GM19043 (cell line): ENCODE measurements around the gene JKAMP.

Source experiments
- ATAC-seq: cut with Tn5 transposase; IDR thresholded peaks from one replicate; pipeline ENCODE4 v1.9.1; 2021; ENCODE audit warnings: low read depth; ENCODE audit not compliant: unreplicated experiment

Gene JKAMP

GRCh38 chr14:59534361-59534987 is 50.2 kb downstream of the JKAMP start:
- no peak for ATAC-seq

- ATAC-seq = no peak
Observed at GRCh38 chr14:59537476-59537875, 53.2 kb downstream of the JKAMP start.

GRCh38 chr14:59538936-59539335 is 54.6 kb downstream of the JKAMP start:
- no peak for ATAC-seq

GRCh38 chr14:59540852-59541251 is 56.5 kb downstream of the JKAMP start:
- ATAC-seq = no peak

GRCh38 chr14:59541731-59542130 is 57.4 kb downstream of the JKAMP start:
- ATAC-seq = no peak

- no peak for ATAC-seq
Observed at GRCh38 chr14:59543873-59544272, 59.6 kb downstream of the JKAMP start.

GRCh38 chr14:59547310-59547709 is 63.0 kb downstream of the JKAMP start:
- ATAC-seq = no peak
